H1 (cell line): ENCODE data around the gene GPS1. TPM values are rescaled to one million over a fixed set of nuclear protein-coding genes. Genes with fewer than 3 reads are reported as not detected.

ENCODE experiments used
- CTCF ChIA-PET: fragments of 300-600 bp; sonication (Branson Sonifier 250); formaldehyde crosslinking; loops from one replicate; lab custom pipeline; 2021; ENCODE audit not compliant: partially characterized antibody; lab: Charles Lee
- POLR2A ChIA-PET: fragments of 300-600 bp; sonication (Branson Sonifier 250); formaldehyde crosslinking; loops from one replicate; lab custom pipeline; 2021; ENCODE audit warnings: inconsistent platforms; ENCODE audit not compliant: partially characterized antibody; lab: Charles Lee
- DNase-seq, 2 experiments: peaks; one replicate each; pipeline versions ENCODE4 v3.0.0 to v3.0.0-alpha.2; 2010 to 2022; ENCODE audit warnings: low spot score in 2 of 2, low read depth in 1 of 2, mixed read lengths in 1 of 2
- FAIRE-seq: peaks from 2 replicates; lab custom pipeline; 2011; peaks lifted over from hg19 to GRCh38; lab: Jason Lieb, UNC
- H2AFZ ChIP-seq: 2 replicates; pipeline ENCODE4 v1.8.1; 2012; ENCODE audit warnings: low read length, inconsistent platforms
- H2AK5ac ChIP-seq: 2 replicates; pipeline ENCODE4 v1.6.1; 2013; ENCODE audit warnings: low read depth, low read length
- H2BK120ac ChIP-seq: replicated peaks from 2 replicates; pipeline ENCODE3; 2013; ENCODE audit warnings: low read depth, low read length, inconsistent platforms
- H2BK12ac ChIP-seq: 2 replicates; pipeline ENCODE4 v1.6.1; 2013; ENCODE audit warnings: low read depth, low read length
- H2BK15ac ChIP-seq: 2 replicates; pipeline ENCODE4 v1.6.1; 2013; ENCODE audit warnings: low read length
- H2BK20ac ChIP-seq: 2 replicates; pipeline ENCODE4 v1.6.1; 2013; ENCODE audit warnings: low read length
- H2BK5ac ChIP-seq: 2 replicates; pipeline ENCODE4 v1.6.1; 2013; ENCODE audit warnings: low read depth, low read length
- H3K14ac ChIP-seq: 2 replicates; pipeline ENCODE4 v1.6.1; 2013; ENCODE audit warnings: inconsistent platforms; ENCODE audit not compliant: insufficient read length
- H3K18ac ChIP-seq: 2 replicates; pipeline ENCODE4 v1.6.1; 2013; ENCODE audit warnings: low read length; ENCODE audit errors: extremely low read depth
- H3K23ac ChIP-seq: 2 replicates; pipeline ENCODE4 v1.6.1; 2013; ENCODE audit warnings: inconsistent platforms; ENCODE audit not compliant: insufficient read length
- H3K23me2 ChIP-seq: 2 replicates; pipeline ENCODE4 v1.6.1; 2013; ENCODE audit warnings: low read depth, low read length
- H3K27ac ChIP-seq: 2 replicates; pipeline ENCODE4 v1.6.1; 2011; ENCODE audit warnings: low read depth, low read length, inconsistent platforms
- H3K27me3 ChIP-seq, 4 experiments: replicated peaks in 1 of 4; 1 replicate in 1 of 4; 2 replicates in 3 of 4; pipeline versions ENCODE4 v1.6.1 to v1.8.1; 2011 to 2013; ENCODE audit warnings: low read length in 3 of 4, mild to moderate bottlenecking in 3 of 4, inconsistent platforms in 2 of 4, mixed read lengths in 2 of 4, moderate library complexity in 1 of 4; ENCODE audit not compliant: control insufficient read depth in 3 of 4, insufficient read depth in 3 of 4; ENCODE audit errors: extremely low read depth in 1 of 4
- H3K36me3 ChIP-seq, 4 experiments: 2 replicates each; pipeline versions ENCODE4 v1.6.1 to v1.8.1; 2011 to 2013; ENCODE audit warnings: mild to moderate bottlenecking in 4 of 4, low read length in 3 of 4, moderate library complexity in 2 of 4, control low read depth in 1 of 4, inconsistent platforms in 1 of 4; ENCODE audit not compliant: insufficient read depth in 4 of 4, control insufficient read depth in 2 of 4
- H3K4ac ChIP-seq: replicated peaks from 2 replicates; pipeline ENCODE3; 2013; ENCODE audit warnings: low read length, low read depth, mixed read lengths, inconsistent platforms; ENCODE audit not compliant: insufficient read length
- H3K4me1 ChIP-seq, 4 experiments: replicated peaks in 1 of 4; 1 replicate in 1 of 4; 2 replicates in 3 of 4; pipeline versions ENCODE4 v1.6.1 to v1.8.1; 2011 to 2013; ENCODE audit warnings: low read length in 3 of 4, inconsistent platforms in 2 of 4, mixed read lengths in 1 of 4; ENCODE audit not compliant: insufficient read depth in 4 of 4, control insufficient read depth in 3 of 4
- H3K4me2 ChIP-seq, 2 experiments: 2 replicates each; pipeline versions ENCODE4 v1.6.1 to v1.8.1; 2011 to 2013; ENCODE audit warnings: low read depth in 2 of 2, low read length in 2 of 2, control low read depth in 1 of 2, inconsistent platforms in 1 of 2, mild to moderate bottlenecking in 1 of 2; ENCODE audit not compliant: insufficient read depth in 1 of 2
- H3K4me3 ChIP-seq, 4 experiments: fragments of 200-600, 300-600 bp in 1 of 4; sonication (generic), shearing (Covaris generic), sonication (Bioruptor Twin) in 1 of 4; 2 replicates each; pipeline versions ENCODE4 v1.5.1 to v1.8.1; 2011 to 2016; ENCODE audit warnings: low read length in 4 of 4, low read depth in 3 of 4, control low read depth in 2 of 4, inconsistent platforms in 2 of 4, mild to moderate bottlenecking in 2 of 4, mixed read lengths in 1 of 4, moderate library complexity in 1 of 4; ENCODE audit not compliant: insufficient read depth in 2 of 4; ENCODE audit errors: extremely low read depth in 1 of 4
- H3K56ac ChIP-seq: replicated peaks from 2 replicates; pipeline ENCODE3; 2013; ENCODE audit warnings: low read depth, mild to moderate bottlenecking, mixed read lengths, low read length, inconsistent platforms; ENCODE audit not compliant: insufficient read length
- H3K79me1 ChIP-seq: 2 replicates; pipeline ENCODE4 v1.6.1; 2013; ENCODE audit warnings: low read depth, low read length, control low read depth
- H3K79me2 ChIP-seq, 2 experiments: 2 replicates each; pipeline versions ENCODE4 v1.6.1 to v1.8.1; 2012 to 2013; ENCODE audit warnings: low read length in 2 of 2, mild to moderate bottlenecking in 2 of 2, inconsistent platforms in 1 of 2; ENCODE audit not compliant: insufficient read depth in 2 of 2, control insufficient read depth in 1 of 2
- H3K9ac ChIP-seq, 4 experiments: replicated peaks in 1 of 4; 1 replicate in 1 of 4; 2 replicates in 3 of 4; pipeline versions ENCODE4 v1.6.1 to v1.8.1; 2011 to 2013; ENCODE audit warnings: low read depth in 3 of 4, low read length in 3 of 4, control low read depth in 2 of 4, mild to moderate bottlenecking in 2 of 4, moderate library complexity in 2 of 4, inconsistent platforms in 1 of 4; ENCODE audit errors: extremely low read depth in 1 of 4
- H3K9me3 ChIP-seq, 2 experiments: 2 replicates each; pipeline versions ENCODE4 v1.6.1 to v1.8.1; 2012 to 2013; ENCODE audit warnings: mild to moderate bottlenecking in 2 of 2, moderate library complexity in 2 of 2, control low read depth in 1 of 2, inconsistent platforms in 1 of 2, low read depth in 1 of 2, low read length in 1 of 2, mixed read lengths in 1 of 2; ENCODE audit not compliant: insufficient read depth in 2 of 2
- H4K20me1 ChIP-seq, 2 experiments: replicated peaks in 1 of 2; 2 replicates each; pipeline versions ENCODE3 to v1.8.1; 2011 to 2013; ENCODE audit warnings: inconsistent platforms in 2 of 2, low read length in 2 of 2, mild to moderate bottlenecking in 1 of 2; ENCODE audit not compliant: insufficient read depth in 2 of 2, control insufficient read depth in 1 of 2
- H4K5ac ChIP-seq: 2 replicates; pipeline ENCODE4 v1.6.1; 2013; ENCODE audit warnings: low read length, low read depth, mixed read lengths, inconsistent platforms; ENCODE audit not compliant: insufficient read length
- H4K8ac ChIP-seq: 2 replicates; pipeline ENCODE4 v1.8.0; 2013; ENCODE audit warnings: mild to moderate bottlenecking, moderate library complexity, low read length, inconsistent platforms; ENCODE audit not compliant: insufficient read depth; ENCODE audit errors: extremely low read depth
- H4K91ac ChIP-seq: replicated peaks from 2 replicates; pipeline ENCODE3; 2013; ENCODE audit warnings: low read length, mixed read lengths, inconsistent platforms; ENCODE audit not compliant: insufficient read length
- BCL11A ChIP-seq, 2 experiments: IDR thresholded peaks; one replicate each; pipeline ENCODE4 v1.6.1; 2011; ENCODE audit warnings: low read depth in 2 of 2, low read length in 2 of 2, mild to moderate bottlenecking in 2 of 2
- CBX8 ChIP-seq: fragments of 300-800, 300-1000 bp; sonication (generic); IDR thresholded peaks from 2 replicates; pipeline ENCODE4 v1.7.1; 2016; ENCODE audit warnings: low read depth, low read length, borderline replicate concordance
- CREB1 ChIP-seq: IDR thresholded peaks from 2 replicates; pipeline ENCODE4 v1.6.1; 2012; ENCODE audit warnings: inconsistent platforms
- MAFK ChIP-seq: IDR thresholded peaks from 2 replicates; pipeline ENCODE4 v1.6.1; 2012; ENCODE audit warnings: low read depth, mild to moderate bottlenecking, improper control_type of control experiment, low read length
- PHF8 ChIP-seq: fragments of 200-600 bp; sonication (generic); conservative IDR thresholded peaks from 2 replicates; pipeline ENCODE4 v1.7.1; 2012; ENCODE audit warnings: low read depth, mild to moderate bottlenecking, inconsistent platforms, low read length, moderate library complexity
- POLR2A ChIP-seq, 2 experiments: IDR thresholded peaks; 1 replicate in 1 of 2; 2 replicates in 1 of 2; pipeline ENCODE4 v1.6.1; 2011; ENCODE audit warnings: low read depth in 2 of 2, low read length in 2 of 2, mild to moderate bottlenecking in 2 of 2; ENCODE audit errors: control extremely low read depth in 1 of 2
- RFX5 ChIP-seq: IDR thresholded peaks from 2 replicates; pipeline ENCODE4 v1.6.1; 2011; ENCODE audit warnings: low read depth, low read length, improper control_type of control experiment, borderline replicate concordance
- SAP30 ChIP-seq: fragments of 300-600 bp; sonication (generic); IDR thresholded peaks from 2 replicates; pipeline ENCODE4 v1.7.1; 2012; ENCODE audit warnings: low read length, moderate library complexity, mild to moderate bottlenecking, inconsistent platforms; ENCODE audit not compliant: insufficient read depth, insufficient replicate concordance
- TCF12 ChIP-seq: IDR thresholded peaks from 2 replicates; pipeline ENCODE4 v1.6.1; 2011; ENCODE audit warnings: low read depth, mild to moderate bottlenecking, low read length
- WGBS, 2 experiments: shearing (Covaris generic) in 1 of 2; methylation state at CpG; one replicate each; pipeline versions ENCODE4 v1.1.6 to v1.1.7; 2013 to 2015; ENCODE audit warnings: low lambda C conversion rate in 2 of 2, mixed read lengths in 2 of 2, inconsistent platforms in 1 of 2, low coverage in 1 of 2, missing lambda C conversion rate in 1 of 2; ENCODE audit not compliant: insufficient replicate concordance in 2 of 2, insufficient coverage in 1 of 2, insufficient read length in 1 of 2; ENCODE audit errors: extremely low coverage in 1 of 2, missing lambda C conversion rate in 1 of 2; 5-methylcytosine and 5-hydroxymethylcytosine counted together
- polyA plus RNA-seq, 7 experiments: library from polyadenylated mRNA; depleted of rRNA in 3 of 7; stranded (reverse) in 5 of 7; unstranded in 2 of 7; fragments of >200 nt in 5 of 7; fragments of 200-250 nt in 2 of 7; gene quantifications; 1 replicate in 5 of 7; 2 replicates in 1 of 7; 4 replicates in 1 of 7; pipeline versions ENCODE4 v1.2.1 to v1.2.3, GENCODE V29; 2011 to 2013; ENCODE audit warnings: missing spikeins in 2 of 7, mixed read lengths in 2 of 7
- total RNA-seq: library from RNA; stranded (reverse); fragmentation: NEBNext Ultra II Directional; extraction: Animal tissue kit (Norgen Biotek cat#: 25700); gene quantifications from 2 replicates; pipeline ENCODE4 v1.2.1, GENCODE V29; 2021
- TF ChIP-seq, protein P1 (sequence below), 3 experiments: IDR thresholded peaks; 1 replicate in 2 of 3; 2 replicates in 1 of 3; pipeline versions ENCODE4 v1.5.1 to v1.6.1; 2011; ENCODE audit warnings: low read length in 3 of 3, mild to moderate bottlenecking in 3 of 3, inconsistent platforms in 2 of 3, low read depth in 1 of 3, moderate library complexity in 1 of 3; ENCODE audit not compliant: insufficient read depth in 1 of 3; ENCODE audit errors: control extremely low read depth in 1 of 3

GPS1 gene
- total and polyA plus RNA-seq, 2 of the 8 experiments (the other 6 are each of a cell fraction or from before 2014, with no cell fraction given) = 153 to 277 TPM

- Histone ChIP-seq H2AFZ (no peak overlapping the region), H2BK120ac (no peak overlapping the region), H3K27ac (no peak overlapping the region), H3K14ac (no peak overlapping the region), H3K79me1 (no peaks in the 10 kb centered on the region), H2BK5ac (0 out of 2 replicates have a peak overlapping the region, but pooled peaks have one; percentile 52), H3K27me3 (peaks cover 0 to 4% (median 0%) of the 10 kb centered on the region in 4 experiments; a peak in 1 of 7 replicates), H3K4me1 (peaks cover 0 to 15% (median 7%) of the 10 kb centered on the region in 4 experiments; a peak in 4 of 7 replicates), H3K23ac (no peak overlapping the region), H3K9me3 (no peaks in the 10 kb centered on the region), H3K4ac (peak overlapping the region; percentile 95), H3K79me2 (no peaks in the 10 kb centered on the region), H3K9ac (no peak overlapping the region), H3K56ac (no peak overlapping the region), H2BK20ac (no peak overlapping the region), H2BK15ac (no peak overlapping the region; the same call in 1 of the 2 replicates), H2AK5ac (no peak overlapping the region), H4K8ac (peak overlapping the region; percentile 83), H3K4me3 (no peak overlapping the region), H3K4me2 (no peak overlapping the region), H3K36me3 (peaks cover 0 to 5% (median 2%) of the 10 kb centered on the region in 4 experiments; a peak in 3 of 8 replicates), H3K18ac (peak overlapping the region; percentile 68), H4K91ac (peak overlapping the region; percentile 96), H2BK12ac (peak overlapping the region; percentile 97; the same call in 1 of the 2 replicates), H3K23me2 (0 out of 2 replicates have a peak, but pooled peaks cover 3% of the 10 kb centered on the region), H4K20me1 (peaks cover 0 to 6% of the 10 kb centered on the region in 2 experiments), H4K5ac (peak overlapping the region; percentile 47)
- 84% methylated on average over 16 of the region's 16 CpGs; no CpG with 5 or more reads in 1 of the 2 experiments for WGBS, 2 experiments
- ChIA-PET CTCF (interaction anchor here (0.8 to 2.7 kb wide), 5 partner anchors 14 to 79 kb away, joined by 3 to 28 read pairs (median 3); no protein-coding TSS in a partner anchor), POLR2A (interaction anchor here (0.7 to 1.5 kb wide), 17 partner anchors 9 to 174 kb away, joined by 3 to 10 read pairs (median 3); partner anchors contain the start of genes CENPX, GPS1, LRRC45 and RAC3)
- no peak for FAIRE-seq
- DNase-seq = peak in 1 of 2 experiments; percentile 57
- TF ChIP-seq PHF8 = no peak
- TF ChIP-seq, protein P1, sequence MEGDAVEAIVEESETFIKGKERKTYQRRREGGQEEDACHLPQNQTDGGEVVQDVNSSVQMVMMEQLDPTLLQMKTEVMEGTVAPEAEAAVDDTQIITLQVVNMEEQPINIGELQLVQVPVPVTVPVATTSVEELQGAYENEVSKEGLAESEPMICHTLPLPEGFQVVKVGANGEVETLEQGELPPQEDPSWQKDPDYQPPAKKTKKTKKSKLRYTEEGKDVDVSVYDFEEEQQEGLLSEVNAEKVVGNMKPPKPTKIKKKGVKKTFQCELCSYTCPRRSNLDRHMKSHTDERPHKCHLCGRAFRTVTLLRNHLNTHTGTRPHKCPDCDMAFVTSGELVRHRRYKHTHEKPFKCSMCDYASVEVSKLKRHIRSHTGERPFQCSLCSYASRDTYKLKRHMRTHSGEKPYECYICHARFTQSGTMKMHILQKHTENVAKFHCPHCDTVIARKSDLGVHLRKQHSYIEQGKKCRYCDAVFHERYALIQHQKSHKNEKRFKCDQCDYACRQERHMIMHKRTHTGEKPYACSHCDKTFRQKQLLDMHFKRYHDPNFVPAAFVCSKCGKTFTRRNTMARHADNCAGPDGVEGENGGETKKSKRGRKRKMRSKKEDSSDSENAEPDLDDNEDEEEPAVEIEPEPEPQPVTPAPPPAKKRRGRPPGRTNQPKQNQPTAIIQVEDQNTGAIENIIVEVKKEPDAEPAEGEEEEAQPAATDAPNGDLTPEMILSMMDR (IDR thresholded peaks at IDR 0.05; ENCODE audit: control extremely low read depth in 1 of 3, insufficient read depth in 1 of 3, low read depth in 1 of 3, low read length in 3 of 3) = no peak
- no peak for TF ChIP-seq TCF12
- TF ChIP-seq POLR2A (IDR thresholded peaks at IDR 0.05; ENCODE audit: control extremely low read depth in 1 of 2, low read depth in 2 of 2, low read length in 2 of 2) = no peak
- TF ChIP-seq BCL11A (IDR thresholded peaks at IDR 0.05; ENCODE audit: low read depth in 2 of 2, low read length in 2 of 2) = no peak
- TF ChIP-seq SAP30 = no peak
- TF ChIP-seq CREB1 = no peak
- no peak for TF ChIP-seq CBX8
- no peak for TF ChIP-seq RFX5
- no peak for TF ChIP-seq MAFK
Observed at GRCh38 chr17:82043507-82043906, 8.2 kb upstream of the GPS1 start.
